WTC11 (cell line): ENCODE results near the gene NEMP2. TPM values are rescaled to one million over a fixed set of nuclear protein-coding genes. Genes with fewer than 3 reads are reported as not detected.

Source experiments
- ATAC-seq: fragments of 200-7000 bp; cut with Tn5 transposase; 2 replicates; pipeline ENCODE4 v1.10.0; 2021; ENCODE audit warnings: mild to moderate bottlenecking, moderate library complexity
- CTCF ChIA-PET: fragments of 300-600 bp; sonication (Branson Sonifier 250); formaldehyde crosslinking; loops from one replicate; lab custom pipeline; 2021; ENCODE audit warnings: antibody characterized with exemption; lab: Charles Lee
- POLR2A ChIA-PET: fragments of 350-600 bp; sonication (Branson Sonifier 250); formaldehyde crosslinking; loops from one replicate; lab custom pipeline; 2021; ENCODE audit warnings: antibody characterized with exemption; lab: Charles Lee
- DNase-seq: peaks from one replicate; pipeline ENCODE4 v3.0.0; 2021; ENCODE audit warnings: low spot score
- H3K27ac Mint-ChIP-seq: 2 replicates; pipeline ENCODE4 v1.8.0; 2021; ENCODE audit warnings: mixed read lengths
- H3K27me3 Mint-ChIP-seq: 2 replicates; pipeline ENCODE4 v1.8.0; 2021; ENCODE audit warnings: low read depth, mild to moderate bottlenecking, moderate library complexity, mixed read lengths
- H3K36me3 Mint-ChIP-seq: 2 replicates; pipeline ENCODE4 v1.8.0; 2021; ENCODE audit warnings: mixed read lengths
- H3K4me1 Mint-ChIP-seq: 2 replicates; pipeline ENCODE4 v1.8.0; 2022; ENCODE audit warnings: mixed read lengths
- H3K4me3 Mint-ChIP-seq: 2 replicates; pipeline ENCODE4 v1.8.0; 2021; ENCODE audit warnings: mild to moderate bottlenecking, moderate library complexity, mixed read lengths
- H3K9me3 Mint-ChIP-seq: 2 replicates; pipeline ENCODE4 v1.8.0; 2021; ENCODE audit warnings: mixed read lengths
- ELF4 ChIP-seq: sonication (generic); formaldehyde crosslinking; IDR thresholded peaks from 2 replicates; pipeline ENCODE4 v1.8.1; 2022; ENCODE audit warnings: low read depth, mild to moderate bottlenecking, moderate library complexity, missing genetic modification reagents
- HMGA2 ChIP-seq: fragments of 250-450 bp; sonication (Bioruptor Pico); IDR thresholded peaks from 2 replicates; pipeline ENCODE4 v1.4.0; 2021; ENCODE audit warnings: mild to moderate bottlenecking, moderate library complexity
- JUN ChIP-seq: sonication (generic); formaldehyde crosslinking; IDR thresholded peaks from 2 replicates; pipeline ENCODE4 v1.8.0; 2023; ENCODE audit warnings: mild to moderate bottlenecking, missing genetic modification reagents
- MYBL2 ChIP-seq: sonication (generic); formaldehyde crosslinking; IDR thresholded peaks from 2 replicates; pipeline ENCODE4 v1.8.1; 2023; ENCODE audit warnings: mild to moderate bottlenecking, moderate library complexity, missing genetic modification reagents
- ZNF219 ChIP-seq: sonication (generic); formaldehyde crosslinking; IDR thresholded peaks from 2 replicates; pipeline ENCODE4 v1.8.0; 2023; ENCODE audit warnings: missing genetic modification reagents, mild to moderate bottlenecking, borderline replicate concordance
- ZNF232 ChIP-seq: sonication (generic); formaldehyde crosslinking; IDR thresholded peaks from 2 replicates; pipeline ENCODE4 v1.8.0; 2022; ENCODE audit warnings: mild to moderate bottlenecking, missing genetic modification reagents
- ZNF396 ChIP-seq: fragments of 250-450 bp; sonication (Bioruptor Pico); IDR thresholded peaks from 2 replicates; pipeline ENCODE4 v1.8.0; 2021; ENCODE audit warnings: mild to moderate bottlenecking, moderate library complexity, borderline replicate concordance
- ZNF416 ChIP-seq: fragments of 250-450 bp; sonication (Bioruptor Pico); IDR thresholded peaks from 2 replicates; pipeline ENCODE4 v1.9.0; 2021; ENCODE audit warnings: mild to moderate bottlenecking, inconsistent platforms
- total RNA-seq: library from RNA; stranded (reverse); gene quantifications from 3 replicates; pipeline ENCODE4 v1.2.3, GENCODE V29; 2021
- TF ChIP-seq, protein P1 (sequence below): sonication (generic); formaldehyde crosslinking; IDR thresholded peaks from 2 replicates; pipeline ENCODE4 v1.8.0; 2023; ENCODE audit warnings: missing genetic modification reagents
- TF ChIP-seq, protein P2 (sequence below): fragments of 200-600 bp; IDR thresholded peaks from 2 replicates; pipeline ENCODE4 v1.8.0; 2022; ENCODE audit warnings: antibody characterized with exemption
- TF ChIP-seq, protein P3 (sequence below): fragments of 250-450 bp; sonication (Bioruptor Pico); IDR thresholded peaks from 2 replicates; pipeline ENCODE4 v1.9.0; 2021; ENCODE audit warnings: mild to moderate bottlenecking
- TF ChIP-seq, protein P4 (sequence below): sonication (generic); formaldehyde crosslinking; IDR thresholded peaks from 2 replicates; pipeline ENCODE4 v1.8.1; 2023; ENCODE audit warnings: mild to moderate bottlenecking, missing genetic modification reagents, moderate library complexity
- TF ChIP-seq, protein P5 (sequence below): fragments of 250-450 bp; sonication (Bioruptor Pico); IDR thresholded peaks from 2 replicates; pipeline ENCODE4 v2.1.2; 2022; ENCODE audit warnings: mild to moderate bottlenecking, moderate library complexity
- TF ChIP-seq, protein P6 (sequence below): sonication (generic); formaldehyde crosslinking; IDR thresholded peaks from 2 replicates; pipeline ENCODE4 v1.8.1; 2023; ENCODE audit warnings: mild to moderate bottlenecking, missing genetic modification reagents, moderate library complexity
- TF ChIP-seq, protein P7 (sequence below): sonication (generic); formaldehyde crosslinking; IDR thresholded peaks from 2 replicates; pipeline ENCODE4 v1.8.0; 2022; ENCODE audit warnings: mild to moderate bottlenecking, missing genetic modification reagents
- TF ChIP-seq, protein P8 (sequence below): sonication (generic); formaldehyde crosslinking; IDR thresholded peaks from 2 replicates; pipeline ENCODE4 v1.8.1; 2023; ENCODE audit warnings: mild to moderate bottlenecking, missing genetic modification reagents, borderline replicate concordance

NEMP2 gene
- total RNA-seq, 1 experiment from 2014 or later: 7.2 TPM

DNA sequence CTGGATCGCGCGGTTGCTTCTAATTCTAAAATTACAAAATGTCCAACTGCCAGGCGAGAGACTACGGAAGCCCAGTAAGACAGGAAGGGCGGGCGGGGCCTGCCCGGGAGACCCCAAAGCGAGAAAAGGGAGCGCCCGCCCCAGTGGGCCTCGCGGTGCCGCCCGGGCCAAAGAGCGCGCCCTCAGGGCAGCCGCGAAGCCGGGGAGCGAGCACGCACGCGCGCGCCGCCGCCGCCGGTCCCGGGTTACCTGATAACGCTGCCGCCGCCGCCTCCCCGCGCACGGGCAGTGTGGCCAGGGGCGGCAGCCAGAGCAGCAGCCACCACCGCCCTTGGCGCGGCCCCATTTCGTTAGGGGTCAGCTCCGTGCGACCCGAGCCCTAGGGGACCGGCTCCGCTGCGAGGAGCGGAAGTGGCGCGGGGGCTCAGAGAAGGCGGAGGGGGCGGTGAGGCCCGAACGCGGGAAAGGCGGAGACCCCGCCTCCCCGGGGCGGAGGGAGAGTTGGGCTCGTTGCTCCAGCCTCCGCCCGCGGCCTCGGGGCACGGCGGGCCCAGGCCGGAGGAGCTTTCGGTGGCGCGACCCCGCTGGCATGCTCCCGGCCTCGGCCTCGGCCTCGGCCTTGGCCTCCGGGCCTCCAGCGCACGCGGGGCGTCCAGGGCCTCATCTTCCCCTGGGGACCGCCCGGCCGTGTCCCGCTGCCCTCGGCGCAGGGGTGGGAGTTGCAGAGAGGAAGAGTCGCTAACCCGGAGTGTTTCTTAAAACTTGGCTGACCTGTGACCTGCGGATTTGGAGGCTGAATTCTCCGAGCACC, at the start of gene NEMP2 (continued):
- no peak for TF ChIP-seq JUN (CRISPR knock-in tag)
- TF ChIP-seq, all 79 proteins: peak for 39

DNA sequence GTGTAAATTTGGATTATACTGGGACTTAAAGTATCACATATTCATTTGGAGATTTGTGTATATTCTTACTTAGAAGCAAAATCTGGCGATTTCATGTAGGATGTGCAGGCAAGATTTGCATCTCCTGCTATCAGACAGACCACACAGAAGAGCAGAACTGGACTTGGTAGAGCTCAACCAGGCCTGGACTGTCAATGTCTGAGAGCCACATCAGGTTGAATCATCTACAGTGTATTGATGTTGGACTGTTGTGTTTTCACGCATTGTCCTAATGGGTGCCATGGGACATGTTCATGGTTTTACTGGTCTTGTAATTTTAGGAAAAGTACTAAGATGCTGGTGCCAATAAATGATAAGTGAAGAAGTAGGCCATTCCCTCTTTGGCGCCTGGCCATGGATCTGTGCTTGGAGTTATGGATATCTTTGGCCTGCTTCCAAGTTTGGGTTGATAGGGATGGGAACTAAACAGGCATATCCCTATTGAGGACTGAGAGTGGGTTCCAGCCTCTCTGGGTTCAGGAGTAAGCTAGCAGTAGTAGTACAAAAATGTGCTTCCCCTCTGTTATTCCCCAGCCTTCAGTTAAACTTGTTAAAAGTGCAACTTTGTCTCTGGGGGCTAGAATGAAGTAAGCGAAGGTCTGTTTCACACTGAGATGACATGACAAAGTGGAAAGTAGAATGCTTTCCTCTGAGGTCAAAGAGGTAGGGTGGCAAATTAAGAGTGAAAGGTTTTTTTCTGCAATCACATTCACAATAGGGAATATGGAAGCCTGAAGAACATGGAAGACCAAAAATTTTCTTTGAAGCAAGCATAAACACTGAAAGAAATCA, 49.2 kb upstream of the NEMP2 start:
- ATAC-seq: no peak
- CTCF ChIA-PET: no interaction called here
- H3K27ac Mint-ChIP-seq: no peak overlapping the region
- no peaks in the 10 kb centered on the region for H3K27me3 Mint-ChIP-seq
- H3K4me3 Mint-ChIP-seq: no peak overlapping the region
- H3K4me1 Mint-ChIP-seq: no peaks in the 10 kb centered on the region
- DNase-seq: no peak
- TF ChIP-seq HMGA2 (no peak), ZNF232 (CRISPR knock-in tag) (no peak)
- TF ChIP-seq, protein P1, sequence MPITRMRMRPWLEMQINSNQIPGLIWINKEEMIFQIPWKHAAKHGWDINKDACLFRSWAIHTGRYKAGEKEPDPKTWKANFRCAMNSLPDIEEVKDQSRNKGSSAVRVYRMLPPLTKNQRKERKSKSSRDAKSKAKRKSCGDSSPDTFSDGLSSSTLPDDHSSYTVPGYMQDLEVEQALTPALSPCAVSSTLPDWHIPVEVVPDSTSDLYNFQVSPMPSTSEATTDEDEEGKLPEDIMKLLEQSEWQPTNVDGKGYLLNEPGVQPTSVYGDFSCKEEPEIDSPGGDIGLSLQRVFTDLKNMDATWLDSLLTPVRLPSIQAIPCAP (CRISPR knock-in tag): no peak
- TF ChIP-seq, protein P2, sequence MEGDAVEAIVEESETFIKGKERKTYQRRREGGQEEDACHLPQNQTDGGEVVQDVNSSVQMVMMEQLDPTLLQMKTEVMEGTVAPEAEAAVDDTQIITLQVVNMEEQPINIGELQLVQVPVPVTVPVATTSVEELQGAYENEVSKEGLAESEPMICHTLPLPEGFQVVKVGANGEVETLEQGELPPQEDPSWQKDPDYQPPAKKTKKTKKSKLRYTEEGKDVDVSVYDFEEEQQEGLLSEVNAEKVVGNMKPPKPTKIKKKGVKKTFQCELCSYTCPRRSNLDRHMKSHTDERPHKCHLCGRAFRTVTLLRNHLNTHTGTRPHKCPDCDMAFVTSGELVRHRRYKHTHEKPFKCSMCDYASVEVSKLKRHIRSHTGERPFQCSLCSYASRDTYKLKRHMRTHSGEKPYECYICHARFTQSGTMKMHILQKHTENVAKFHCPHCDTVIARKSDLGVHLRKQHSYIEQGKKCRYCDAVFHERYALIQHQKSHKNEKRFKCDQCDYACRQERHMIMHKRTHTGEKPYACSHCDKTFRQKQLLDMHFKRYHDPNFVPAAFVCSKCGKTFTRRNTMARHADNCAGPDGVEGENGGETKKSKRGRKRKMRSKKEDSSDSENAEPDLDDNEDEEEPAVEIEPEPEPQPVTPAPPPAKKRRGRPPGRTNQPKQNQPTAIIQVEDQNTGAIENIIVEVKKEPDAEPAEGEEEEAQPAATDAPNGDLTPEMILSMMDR: no peak
- TF ChIP-seq, protein P3, sequence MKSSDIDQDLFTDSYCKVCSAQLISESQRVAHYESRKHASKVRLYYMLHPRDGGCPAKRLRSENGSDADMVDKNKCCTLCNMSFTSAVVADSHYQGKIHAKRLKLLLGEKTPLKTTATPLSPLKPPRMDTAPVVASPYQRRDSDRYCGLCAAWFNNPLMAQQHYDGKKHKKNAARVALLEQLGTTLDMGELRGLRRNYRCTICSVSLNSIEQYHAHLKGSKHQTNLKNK (CRISPR knock-in tag): no peak
- TF ChIP-seq, protein P4, sequence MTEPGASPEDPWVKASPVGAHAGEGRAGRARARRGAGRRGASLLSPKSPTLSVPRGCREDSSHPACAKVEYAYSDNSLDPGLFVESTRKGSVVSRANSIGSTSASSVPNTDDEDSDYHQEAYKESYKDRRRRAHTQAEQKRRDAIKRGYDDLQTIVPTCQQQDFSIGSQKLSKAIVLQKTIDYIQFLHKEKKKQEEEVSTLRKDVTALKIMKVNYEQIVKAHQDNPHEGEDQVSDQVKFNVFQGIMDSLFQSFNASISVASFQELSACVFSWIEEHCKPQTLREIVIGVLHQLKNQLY (CRISPR knock-in tag): no peak
- H3K36me3 Mint-ChIP-seq: peaks cover 10% of the 10 kb centered on the region; the same call in 1 of the 2 replicates
- POLR2A ChIA-PET: no interaction called here
- peaks cover 18% of the 10 kb centered on the region for H3K9me3 Mint-ChIP-seq

DNA sequence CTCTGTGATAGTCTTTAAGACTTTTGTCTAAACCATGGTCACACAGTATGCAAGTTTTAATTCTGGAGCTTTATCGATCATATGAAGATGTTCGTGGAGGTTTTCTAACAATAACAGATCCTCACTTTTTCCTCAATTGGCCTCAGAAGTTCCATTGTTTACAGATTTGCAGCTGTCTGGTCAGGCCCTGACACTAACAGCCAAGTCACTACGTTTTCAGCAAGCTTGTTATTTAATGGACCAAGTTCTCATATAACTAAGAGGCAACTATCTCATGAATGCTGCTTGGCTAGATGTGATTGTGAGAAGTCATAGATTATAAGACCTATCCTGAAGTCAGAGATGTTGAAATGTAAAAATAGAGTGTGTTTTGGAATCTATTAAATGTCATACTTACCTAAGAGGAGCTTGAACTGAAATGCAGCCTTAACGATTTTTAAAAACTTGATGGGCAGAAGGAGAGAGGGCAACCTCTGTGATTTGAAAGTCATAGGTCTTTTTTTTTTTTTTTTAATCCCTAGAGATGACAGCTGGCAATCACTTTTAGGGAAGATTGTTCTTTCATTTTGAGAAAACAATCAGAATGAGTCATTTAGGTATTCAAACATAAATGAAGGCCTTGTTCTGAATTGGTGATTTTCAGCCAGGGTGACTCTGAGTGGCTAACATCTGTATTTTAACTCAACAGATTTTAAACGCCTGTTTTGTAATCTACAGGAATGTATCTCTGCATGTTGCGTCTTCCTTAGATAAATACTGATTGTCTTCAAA, 48.4 kb upstream of the NEMP2 start:
- H3K27ac Mint-ChIP-seq: no peak overlapping the region
- peaks cover 18% of the 10 kb centered on the region for H3K9me3 Mint-ChIP-seq
- ChIA-PET CTCF (no interaction called here), POLR2A (no interaction called here)
- H3K36me3 Mint-ChIP-seq: peaks cover 10% of the 10 kb centered on the region; the same call in 1 of the 2 replicates
- DNase-seq (no peak), ATAC-seq (no peak)
- no peaks in the 10 kb centered on the region for H3K4me1 Mint-ChIP-seq
- TF ChIP-seq, protein P5, sequence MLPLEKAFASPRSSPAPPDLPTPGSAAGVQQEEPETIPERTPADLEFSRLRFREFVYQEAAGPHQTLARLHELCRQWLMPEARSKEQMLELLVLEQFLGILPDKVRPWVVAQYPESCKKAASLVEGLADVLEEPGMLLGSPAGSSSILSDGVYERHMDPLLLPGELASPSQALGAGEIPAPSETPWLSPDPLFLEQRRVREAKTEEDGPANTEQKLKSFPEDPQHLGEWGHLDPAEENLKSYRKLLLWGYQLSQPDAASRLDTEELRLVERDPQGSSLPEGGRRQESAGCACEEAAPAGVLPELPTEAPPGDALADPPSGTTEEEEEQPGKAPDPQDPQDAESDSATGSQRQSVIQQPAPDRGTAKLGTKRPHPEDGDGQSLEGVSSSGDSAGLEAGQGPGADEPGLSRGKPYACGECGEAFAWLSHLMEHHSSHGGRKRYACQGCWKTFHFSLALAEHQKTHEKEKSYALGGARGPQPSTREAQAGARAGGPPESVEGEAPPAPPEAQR (CRISPR knock-in tag): no peak
- no peak for TF ChIP-seq ZNF416 (CRISPR knock-in tag)
- no peaks in the 10 kb centered on the region for H3K27me3 Mint-ChIP-seq
- H3K4me3 Mint-ChIP-seq: no peak overlapping the region

DNA sequence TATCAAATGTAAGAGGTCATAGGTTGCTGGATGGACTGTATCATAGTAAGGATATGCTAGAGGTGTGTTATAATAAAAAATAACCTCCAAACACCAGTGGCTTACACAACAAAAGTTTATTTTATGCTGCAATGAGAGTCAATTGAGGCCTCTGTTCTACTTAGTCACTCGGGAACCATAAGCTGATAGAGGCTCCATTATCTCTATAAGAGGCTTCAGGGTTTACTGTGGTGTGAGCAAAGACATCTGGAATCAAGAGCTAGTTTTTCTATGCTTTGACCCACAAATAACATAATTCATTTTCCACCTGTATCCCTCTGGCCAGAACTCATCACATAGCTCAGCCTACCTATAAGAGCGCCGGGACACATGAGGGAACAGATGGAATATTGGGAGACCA, 47.5 kb upstream of the NEMP2 start:
- CTCF ChIA-PET: interaction anchor here (0.8 kb wide), 1 partner anchor 98 kb away, joined by 3 read pairs; no protein-coding TSS in a partner anchor
- Mint-ChIP-seq H3K4me1 (no peaks in the 10 kb centered on the region), H3K4me3 (no peak overlapping the region), H3K36me3 (peaks cover 3% of the 10 kb centered on the region; the same call in 1 of the 2 replicates), H3K9me3 (peaks cover 9% of the 10 kb centered on the region), H3K27ac (no peak overlapping the region), H3K27me3 (no peaks in the 10 kb centered on the region)
- POLR2A ChIA-PET: no interaction called here
- no peak for DNase-seq
- no peak for ATAC-seq
- TF ChIP-seq, protein P6, sequence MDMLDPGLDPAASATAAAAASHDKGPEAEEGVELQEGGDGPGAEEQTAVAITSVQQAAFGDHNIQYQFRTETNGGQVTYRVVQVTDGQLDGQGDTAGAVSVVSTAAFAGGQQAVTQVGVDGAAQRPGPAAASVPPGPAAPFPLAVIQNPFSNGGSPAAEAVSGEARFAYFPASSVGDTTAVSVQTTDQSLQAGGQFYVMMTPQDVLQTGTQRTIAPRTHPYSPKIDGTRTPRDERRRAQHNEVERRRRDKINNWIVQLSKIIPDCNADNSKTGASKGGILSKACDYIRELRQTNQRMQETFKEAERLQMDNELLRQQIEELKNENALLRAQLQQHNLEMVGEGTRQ (CRISPR knock-in tag): no peak
- TF ChIP-seq ZNF219 (no peak), ELF4 (CRISPR knock-in tag) (no peak), MYBL2 (CRISPR knock-in tag) (no peak), ZNF396 (CRISPR knock-in tag) (no peak)
- TF ChIP-seq, protein P7, sequence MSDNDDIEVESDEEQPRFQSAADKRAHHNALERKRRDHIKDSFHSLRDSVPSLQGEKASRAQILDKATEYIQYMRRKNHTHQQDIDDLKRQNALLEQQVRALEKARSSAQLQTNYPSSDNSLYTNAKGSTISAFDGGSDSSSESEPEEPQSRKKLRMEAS (CRISPR knock-in tag): no peak
- TF ChIP-seq, protein P8, sequence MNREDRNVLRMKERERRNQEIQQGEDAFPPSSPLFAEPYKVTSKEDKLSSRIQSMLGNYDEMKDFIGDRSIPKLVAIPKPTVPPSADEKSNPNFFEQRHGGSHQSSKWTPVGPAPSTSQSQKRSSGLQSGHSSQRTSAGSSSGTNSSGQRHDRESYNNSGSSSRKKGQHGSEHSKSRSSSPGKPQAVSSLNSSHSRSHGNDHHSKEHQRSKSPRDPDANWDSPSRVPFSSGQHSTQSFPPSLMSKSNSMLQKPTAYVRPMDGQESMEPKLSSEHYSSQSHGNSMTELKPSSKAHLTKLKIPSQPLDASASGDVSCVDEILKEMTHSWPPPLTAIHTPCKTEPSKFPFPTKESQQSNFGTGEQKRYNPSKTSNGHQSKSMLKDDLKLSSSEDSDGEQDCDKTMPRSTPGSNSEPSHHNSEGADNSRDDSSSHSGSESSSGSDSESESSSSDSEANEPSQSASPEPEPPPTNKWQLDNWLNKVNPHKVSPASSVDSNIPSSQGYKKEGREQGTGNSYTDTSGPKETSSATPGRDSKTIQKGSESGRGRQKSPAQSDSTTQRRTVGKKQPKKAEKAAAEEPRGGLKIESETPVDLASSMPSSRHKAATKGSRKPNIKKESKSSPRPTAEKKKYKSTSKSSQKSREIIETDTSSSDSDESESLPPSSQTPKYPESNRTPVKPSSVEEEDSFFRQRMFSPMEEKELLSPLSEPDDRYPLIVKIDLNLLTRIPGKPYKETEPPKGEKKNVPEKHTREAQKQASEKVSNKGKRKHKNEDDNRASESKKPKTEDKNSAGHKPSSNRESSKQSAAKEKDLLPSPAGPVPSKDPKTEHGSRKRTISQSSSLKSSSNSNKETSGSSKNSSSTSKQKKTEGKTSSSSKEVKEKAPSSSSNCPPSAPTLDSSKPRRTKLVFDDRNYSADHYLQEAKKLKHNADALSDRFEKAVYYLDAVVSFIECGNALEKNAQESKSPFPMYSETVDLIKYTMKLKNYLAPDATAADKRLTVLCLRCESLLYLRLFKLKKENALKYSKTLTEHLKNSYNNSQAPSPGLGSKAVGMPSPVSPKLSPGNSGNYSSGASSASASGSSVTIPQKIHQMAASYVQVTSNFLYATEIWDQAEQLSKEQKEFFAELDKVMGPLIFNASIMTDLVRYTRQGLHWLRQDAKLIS (CRISPR knock-in tag): no peak
